Pancreas (tissue), 10 donors: ENCODE measurements around the gene CLP1. TPM values are rescaled to one million over a fixed set of nuclear protein-coding genes. Genes with fewer than 3 reads are reported as not detected.

Experiments
- ATAC-seq, 4 donors: fragments of 200-7000 bp; cut with Tn5 transposase; one replicate each; pipeline versions ENCODE4 v1.8.0 to v1.9.1; 2020; ENCODE audit warnings: mild to moderate bottlenecking in 4 of 4, moderate library complexity in 4 of 4
- DNase-seq, 6 donors: peaks; one replicate each; pipeline ENCODE4 v3.0.0-alpha.2; 2020
- FAIRE-seq: peaks from 2 replicates; lab custom pipeline; 2012; peaks lifted over from hg19 to GRCh38; lab: Jason Lieb, UNC
- H3K27ac ChIP-seq, 4 donors: fragments of 200-600 bp; sonication (generic); 1 replicate in 3 of 4; 2 replicates in 1 of 4; pipeline versions ENCODE4 v1.5.0 to v1.8.0; 2020
- H3K27me3 ChIP-seq, 4 donors: fragments of 200-600 bp; one replicate each; pipeline ENCODE4 v1.8.0; 2021
- H3K36me3 ChIP-seq, 3 donors: fragments of 200-600 bp; sonication (generic) in 1 of 3; one replicate each; pipeline versions ENCODE4 v1.5.0 to v1.8.0; 2020 to 2021
- H3K4me1 ChIP-seq, 3 donors: fragments of 200-600 bp; one replicate each; pipeline ENCODE4 v1.8.0; 2021
- H3K4me3 ChIP-seq, 4 donors: fragments of 200-600 bp; sonication (generic) in 2 of 4; one replicate each; pipeline versions ENCODE4 v1.5.0 to v1.8.0; 2020 to 2021
- H3K9me3 ChIP-seq, 4 donors: fragments of 200-600 bp; one replicate each; pipeline ENCODE4 v1.8.0; 2021
- WGBS, 2 donors: extraction: QIAGEN DNeasy Blood & Tissue Kit; methylation state at CpG; one replicate each; pipeline ENCODE4 v1.1.7; 2013; 5-methylcytosine and 5-hydroxymethylcytosine counted together
- intact Hi-C, 3 donors: fragments of 100-400 bp; cut with DNase I; formaldehyde crosslinking; loops; one replicate each; pipeline versions ENCODE4 v1.11.1 to v1.14.2; 2022
- polyA plus RNA-seq, 2 donors: library from polyadenylated mRNA; stranded (reverse); fragments of 200-250 nt; gene quantifications; one replicate each; pipeline ENCODE4 v1.2.3, GENCODE V29; 2013
- total RNA-seq, 6 donors: library from RNA; stranded (reverse); fragmentation: NEBNext Ultra II Directional in 4 of 6; extraction: Animal tissue kit (Norgen Biotek cat#: 25700) in 4 of 6; gene quantifications; one replicate each; pipeline versions ENCODE4 v1.2.1 to v1.2.4, GENCODE V29; 2021 to 2023
- TF ChIP-seq, protein P1 (sequence below), 4 donors: fragments of 200-600 bp; sonication (generic) in 3 of 4; IDR thresholded peaks; one replicate each; pipeline versions ENCODE4 v1.5.0 to v1.8.0; 2021; ENCODE audit warnings: antibody characterized with exemption in 4 of 4
- donor health status: healthy with polysubstance abuse.
- donor health status: DM: no; HTN: no; CAD: no; lungs with moderate emphysema.
- donor health status: DM: no; HTN: no; CAD: no.
- donor health status: control.
- donor health status: control.
- donor health status: Bipolar disorder and iron deficiency.
- donor health status: DM: yes; HTN: yes; CAD: no.
- donor health status: DM: no; HTN: no; CAD: no.
- donor health status: DM: no; HTN: no; CAD: no.
- donor health status: DM: yes; HTN: yes; CAD: no.

Gene CLP1
- total RNA-seq = 1 to 10 TPM; 3.8 to 8.0 (median 6.1) TPM
- polyA plus RNA-seq = 1 to 10 TPM; 3.2 to 7.4 TPM

DNA sequence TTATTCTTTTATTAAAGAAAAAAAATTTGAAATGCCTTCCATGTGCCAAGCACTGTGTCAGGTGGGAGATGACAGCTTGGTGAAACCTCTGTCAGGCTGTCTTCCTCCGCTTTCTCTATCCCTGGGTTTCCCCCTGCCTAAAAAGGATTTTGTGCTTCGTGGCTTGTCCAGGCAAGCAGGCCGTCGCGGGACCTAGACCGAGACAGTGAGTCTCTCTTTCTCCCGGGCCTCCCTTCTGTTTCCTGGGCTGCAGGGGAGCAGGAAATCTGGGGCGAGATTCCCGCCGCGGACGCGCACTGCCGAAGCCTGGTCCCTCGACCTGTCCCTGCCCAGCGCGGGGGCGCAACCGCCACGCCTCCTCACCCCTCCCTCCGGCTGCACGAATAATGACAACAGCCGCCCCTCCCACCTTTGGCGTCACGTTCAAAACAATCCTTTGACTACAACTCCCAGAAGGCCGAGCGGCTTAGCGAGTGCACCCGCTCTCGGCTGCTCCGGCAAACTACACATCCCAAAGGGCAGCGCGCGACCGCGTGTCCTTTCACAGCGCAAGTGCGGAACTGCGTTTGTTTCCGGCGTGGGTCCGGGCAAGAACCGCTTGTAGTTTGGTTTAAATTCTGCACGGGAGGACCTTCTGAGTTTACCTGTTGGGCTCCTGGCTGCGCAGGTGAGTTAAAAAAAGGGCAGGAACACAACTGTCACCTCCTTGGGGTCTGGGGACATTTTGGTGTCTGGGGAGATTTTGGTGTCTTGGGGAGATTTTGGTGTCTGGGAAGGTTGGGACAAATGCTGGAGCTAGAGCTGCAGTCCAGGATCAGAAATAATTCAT lies at the start of gene CLP1:
CLP1 (plus strand) TSS at position 569 of the 829 bp plus-strand sequence. CDS start 1,715 bp downstream, outside the sequence.
- WGBS, 2 donors = 0 to 1% methylated on average over 45 of the region's 45 CpGs
- peaks cover 0 to 31% (median 0%) of the 10 kb centered on the region in 3 donors for H3K36me3 ChIP-seq
- H3K9me3 ChIP-seq = no peaks in the 10 kb centered on the region
- TF ChIP-seq, protein P1, sequence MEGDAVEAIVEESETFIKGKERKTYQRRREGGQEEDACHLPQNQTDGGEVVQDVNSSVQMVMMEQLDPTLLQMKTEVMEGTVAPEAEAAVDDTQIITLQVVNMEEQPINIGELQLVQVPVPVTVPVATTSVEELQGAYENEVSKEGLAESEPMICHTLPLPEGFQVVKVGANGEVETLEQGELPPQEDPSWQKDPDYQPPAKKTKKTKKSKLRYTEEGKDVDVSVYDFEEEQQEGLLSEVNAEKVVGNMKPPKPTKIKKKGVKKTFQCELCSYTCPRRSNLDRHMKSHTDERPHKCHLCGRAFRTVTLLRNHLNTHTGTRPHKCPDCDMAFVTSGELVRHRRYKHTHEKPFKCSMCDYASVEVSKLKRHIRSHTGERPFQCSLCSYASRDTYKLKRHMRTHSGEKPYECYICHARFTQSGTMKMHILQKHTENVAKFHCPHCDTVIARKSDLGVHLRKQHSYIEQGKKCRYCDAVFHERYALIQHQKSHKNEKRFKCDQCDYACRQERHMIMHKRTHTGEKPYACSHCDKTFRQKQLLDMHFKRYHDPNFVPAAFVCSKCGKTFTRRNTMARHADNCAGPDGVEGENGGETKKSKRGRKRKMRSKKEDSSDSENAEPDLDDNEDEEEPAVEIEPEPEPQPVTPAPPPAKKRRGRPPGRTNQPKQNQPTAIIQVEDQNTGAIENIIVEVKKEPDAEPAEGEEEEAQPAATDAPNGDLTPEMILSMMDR (IDR thresholded peaks at IDR 0.05) = no peak
- H3K4me3 ChIP-seq = peak within 1 kb of the TSS; percentile 32 to 67 (median 60)
- ATAC-seq (peak; percentile 98 to 100 (median 98)), DNase-seq (peak; percentile 97 to 100 (median 99)), FAIRE-seq (peak; percentile 37)
- H3K4me1 ChIP-seq = peaks cover 6 to 13% (median 8%) of the 10 kb centered on the region in 3 donors
- H3K27ac ChIP-seq = peak within 1 kb of the TSS; percentile 56 to 92 (median 81)
- intact Hi-C loops = no loop called here
- peaks cover 0 to 3% (median 0%) of the 10 kb centered on the region in 4 donors for H3K27me3 ChIP-seq

DNA sequence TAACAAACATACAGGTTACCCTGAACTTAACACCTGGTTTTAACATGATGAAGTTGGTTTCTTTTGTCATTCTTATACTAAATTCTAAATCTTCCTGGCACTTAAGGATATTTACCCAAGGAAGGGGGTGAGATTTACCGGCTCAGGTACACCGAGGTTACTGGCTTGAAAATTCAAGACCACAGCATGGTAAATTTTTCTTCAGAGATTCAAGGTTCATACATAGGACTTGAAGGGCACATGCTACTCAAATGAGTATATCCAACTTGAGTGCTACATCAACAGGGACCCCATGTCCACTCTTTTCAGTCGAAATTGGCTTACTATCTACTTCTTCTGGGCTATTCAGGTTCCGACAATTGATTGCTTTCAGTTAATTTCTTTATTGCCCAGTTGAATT lies 47.4 kb upstream of the CLP1 start:
- no peak overlapping the region for H3K27ac ChIP-seq
- FAIRE-seq (no peak), ATAC-seq (no peak), DNase-seq (no peak)
- WGBS, 2 donors = 79 to 92% methylated on average over 4 of the region's 4 CpGs
- no peaks in the 10 kb centered on the region for H3K9me3 ChIP-seq
- H3K27me3 ChIP-seq = no peaks in the 10 kb centered on the region
- no peak overlapping the region for H3K4me3 ChIP-seq
- intact Hi-C loops = no loop called here
- H3K36me3 ChIP-seq = peaks cover 0 to 19% (median 8%) of the 10 kb centered on the region in 3 donors
- no peaks in the 10 kb centered on the region for H3K4me1 ChIP-seq
- TF ChIP-seq, protein P1 (IDR thresholded peaks at IDR 0.05) = no peak

DNA sequence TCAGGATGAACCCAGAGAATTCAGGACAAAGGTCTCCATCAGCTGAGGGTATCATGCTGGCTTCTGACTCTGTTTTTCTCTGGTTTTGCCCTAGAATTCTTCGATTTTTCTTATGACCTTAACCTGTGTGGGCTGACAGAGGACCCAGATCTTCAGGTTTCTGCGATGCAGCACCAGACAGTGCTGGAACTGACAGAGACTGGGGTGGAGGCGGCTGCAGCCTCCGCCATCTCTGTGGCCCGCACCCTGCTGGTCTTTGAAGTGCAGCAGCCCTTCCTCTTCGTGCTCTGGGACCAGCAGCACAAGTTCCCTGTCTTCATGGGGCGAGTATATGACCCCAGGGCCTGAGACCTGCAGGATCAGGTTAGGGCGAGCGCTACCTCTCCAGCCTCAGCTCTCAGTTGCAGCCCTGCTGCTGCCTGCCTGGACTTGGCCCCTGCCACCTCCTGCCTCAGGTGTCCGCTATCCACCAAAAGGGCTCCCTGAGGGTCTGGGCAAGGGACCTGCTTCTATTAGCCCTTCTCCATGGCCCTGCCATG lies 43.3 kb upstream of the CLP1 start:
- intact Hi-C loops = no loop called here
- TF ChIP-seq, protein P1 (IDR thresholded peaks at IDR 0.05) = no peak
- Histone ChIP-seq H3K4me1 (no peaks in the 10 kb centered on the region), H3K36me3 (peaks cover 0 to 8% (median 6%) of the 10 kb centered on the region in 3 donors), H3K9me3 (no peaks in the 10 kb centered on the region), H3K27ac (no peak overlapping the region), H3K4me3 (no peak overlapping the region), H3K27me3 (no peaks in the 10 kb centered on the region)
- WGBS, 2 donors = 74 to 76% methylated on average over 10 of the region's 10 CpGs
- no peak for FAIRE-seq
- no peak for ATAC-seq
- DNase-seq = no peak

DNA sequence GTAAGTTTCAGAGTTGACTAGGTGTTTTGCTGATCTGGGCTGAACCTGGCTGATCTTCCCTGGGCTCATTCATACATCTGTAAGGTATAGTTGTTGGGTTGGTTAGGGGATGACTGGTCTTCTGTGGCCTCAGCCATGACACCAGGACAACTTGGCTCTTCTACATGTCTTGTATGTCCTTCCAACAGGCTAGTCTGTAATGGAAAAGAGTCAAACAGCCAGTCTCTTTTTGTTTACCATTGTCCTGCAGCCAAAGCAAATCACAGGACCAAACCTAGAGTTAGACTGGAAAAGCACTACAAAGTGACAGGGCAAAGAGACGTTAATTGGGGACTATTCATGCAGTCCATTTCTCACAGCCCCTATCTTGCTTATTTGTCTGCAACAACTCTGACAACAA lies 42.3 kb upstream of the CLP1 start:
- Histone ChIP-seq H3K4me1 (no peaks in the 10 kb centered on the region), H3K36me3 (peaks cover 0 to 6% (median 3%) of the 10 kb centered on the region in 3 donors), H3K27me3 (no peaks in the 10 kb centered on the region), H3K9me3 (no peaks in the 10 kb centered on the region), H3K4me3 (no peak overlapping the region), H3K27ac (no peak overlapping the region)
- no peak for DNase-seq
- no peak for ATAC-seq
- intact Hi-C loops = no loop called here
- 63 to 72% methylated on average over 1 of the region's 1 CpG for WGBS, 2 donors
- TF ChIP-seq, protein P1 (IDR thresholded peaks at IDR 0.05) = no peak
- FAIRE-seq = no peak
